Measurements from ENCODE around the gene PDHB. TPM values are rescaled to one million over a fixed set of nuclear protein-coding genes. Genes with fewer than 3 reads are reported as not detected.
"Not testable (repeated sequence)": the region's sequence is repeated elsewhere in the genome, so short reads cannot be mapped to it uniquely, and the experiment has no call there.

PDHB gene
- total RNA-seq, 1 donor from 2014 or later: 68.7 TPM

GRCh38 chr3:58441514-58442450 lies 8.2 kb upstream of the PDHB start:
- intact Hi-C loops (cut with micrococcal nuclease): no loop called here

DNA sequence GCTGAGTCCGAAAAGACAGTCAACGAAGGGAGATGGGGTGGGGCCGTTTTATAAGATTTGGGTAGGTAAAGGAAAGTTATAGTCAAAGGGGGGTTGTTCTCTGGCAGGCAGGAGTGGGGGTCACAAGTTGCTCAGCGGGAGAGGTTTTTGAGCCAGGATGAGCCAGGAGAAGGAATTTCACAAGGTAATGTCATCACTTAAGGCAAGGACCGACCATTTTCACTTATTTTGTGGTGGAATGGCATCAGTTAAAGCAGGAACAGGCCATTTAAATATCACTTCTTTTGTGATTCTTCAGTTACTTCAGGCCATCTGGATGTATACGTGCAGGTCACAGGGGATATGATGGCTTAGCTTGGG lies 7.3 kb upstream of the PDHB start:
- intact Hi-C loops (cut with micrococcal nuclease): not testable (repeated sequence)

DNA sequence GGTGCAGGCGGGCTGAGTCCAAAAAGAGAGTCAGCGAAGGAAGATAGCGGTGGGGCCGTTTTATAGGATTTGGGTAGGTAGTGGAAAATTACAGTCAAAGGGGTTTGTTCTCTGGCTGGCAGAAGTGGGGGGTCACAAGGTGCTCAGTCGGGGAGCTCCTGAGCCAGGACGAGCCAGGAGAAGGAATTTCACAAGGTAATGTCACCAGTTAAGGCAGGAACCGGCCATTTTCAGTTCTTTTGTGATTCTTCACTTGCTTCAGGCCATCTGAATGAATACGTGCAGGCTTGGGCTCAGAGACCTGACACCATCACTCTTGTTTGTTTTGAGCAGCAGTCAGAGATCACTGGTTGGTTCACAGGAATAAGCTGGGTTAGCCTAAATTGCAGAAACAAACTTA lies 3.6 kb upstream of the PDHB start:
- intact Hi-C loops (cut with micrococcal nuclease): not testable (repeated sequence)

DNA sequence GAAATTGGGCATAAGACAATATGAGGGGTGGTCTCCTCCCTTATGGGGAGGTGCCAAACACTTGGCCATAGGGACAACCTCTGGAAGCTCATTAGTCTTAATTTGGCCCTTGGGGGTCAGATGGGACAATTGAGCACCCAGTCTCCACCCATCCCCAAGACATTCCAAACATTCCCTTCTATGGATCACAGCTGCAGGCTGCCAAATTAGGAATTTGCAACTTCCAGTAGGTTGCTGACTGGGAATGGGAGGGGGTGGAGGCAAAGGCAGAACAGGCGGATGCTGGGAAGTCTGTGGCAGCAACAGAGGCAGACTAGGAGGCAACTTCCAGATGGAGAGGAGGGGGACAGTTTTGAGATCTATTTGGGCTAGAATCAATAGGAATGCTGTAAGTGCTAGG lies 1.4 kb upstream of the PDHB start:
- intact Hi-C loops (cut with micrococcal nuclease): loop anchor here (5.0 kb wide), 2 partner anchors 248 to 617 kb away; partner anchors contain the start of gene CFAP20DC

GRCh38 chr3:58434511-58434910 lies 879 bp upstream of the PDHB start:
- intact Hi-C loops (cut with micrococcal nuclease): loop anchor here (5.0 kb wide), 2 partner anchors 247 to 618 kb away; partner anchors contain the start of gene CFAP20DC

- intact Hi-C loops (cut with micrococcal nuclease): loop anchor here (5.0 kb wide), 2 partner anchors 247 to 618 kb away; partner anchors contain the start of gene CFAP20DC
Measured at GRCh38 chr3:58434168-58434504, 504 bp upstream of the PDHB start.

DNA sequence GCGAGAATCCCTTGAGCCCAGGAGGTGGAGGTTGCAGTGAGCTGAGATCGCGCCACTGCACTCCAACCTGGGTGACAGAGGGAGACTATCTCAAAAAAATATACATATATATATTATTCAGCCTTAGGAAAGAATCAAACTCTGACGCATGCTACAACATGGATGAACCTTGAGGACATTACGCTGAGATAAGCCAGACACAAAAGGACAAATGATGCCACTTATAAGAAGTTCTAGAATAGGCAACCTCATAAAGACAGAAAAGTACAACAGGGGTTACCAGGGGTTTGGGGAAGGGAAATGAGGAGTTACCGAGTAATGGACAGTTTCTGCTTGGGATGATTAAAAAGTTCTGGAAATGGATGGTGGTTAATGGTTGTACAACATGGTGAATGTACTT lies 727 bp downstream of the PDHB start:
- intact Hi-C loops (cut with micrococcal nuclease): loop anchor here (1.0 to 5.0 kb wide), 12 partner anchors 19 to 836 kb away; partner anchors contain the start of genes ABHD6, ARF4, CFAP20DC and HTD2

DNA sequence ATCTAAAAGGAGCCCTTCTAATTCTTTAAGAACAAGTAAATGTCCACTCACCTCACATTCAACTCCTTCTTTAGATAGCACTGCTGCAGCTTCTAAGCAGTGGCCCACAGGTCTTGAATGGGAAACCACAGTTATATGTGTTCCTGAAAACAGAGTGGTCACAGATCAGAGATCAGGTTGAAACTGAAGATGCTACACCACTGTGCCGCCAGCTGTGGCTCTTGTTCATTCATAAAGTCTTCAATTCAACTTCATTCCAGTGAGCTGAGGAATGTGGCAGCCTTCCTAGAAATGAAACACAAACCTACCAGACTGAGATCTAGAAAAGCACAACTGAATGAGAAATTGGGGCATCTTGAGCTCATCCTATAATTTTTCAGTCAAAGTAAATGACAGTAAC lies 4.0 kb downstream of the PDHB start:
- intact Hi-C loops (cut with micrococcal nuclease): loop anchor here (5.0 kb wide), 2 partner anchors 242 to 623 kb away; partner anchors contain the start of gene CFAP20DC

GRCh38 chr3:58427661-58428361 lies 5.8 kb downstream of the PDHB start:
- intact Hi-C loops (cut with micrococcal nuclease): no loop called here

- intact Hi-C loops (cut with micrococcal nuclease): no loop called here
Measured at GRCh38 chr3:58425782-58426181, 7.8 kb downstream of the PDHB start.

- intact Hi-C loops (cut with micrococcal nuclease): no loop called here
Measured at GRCh38 chr3:58424613-58425012, 9.0 kb downstream of the PDHB start.

DNA sequence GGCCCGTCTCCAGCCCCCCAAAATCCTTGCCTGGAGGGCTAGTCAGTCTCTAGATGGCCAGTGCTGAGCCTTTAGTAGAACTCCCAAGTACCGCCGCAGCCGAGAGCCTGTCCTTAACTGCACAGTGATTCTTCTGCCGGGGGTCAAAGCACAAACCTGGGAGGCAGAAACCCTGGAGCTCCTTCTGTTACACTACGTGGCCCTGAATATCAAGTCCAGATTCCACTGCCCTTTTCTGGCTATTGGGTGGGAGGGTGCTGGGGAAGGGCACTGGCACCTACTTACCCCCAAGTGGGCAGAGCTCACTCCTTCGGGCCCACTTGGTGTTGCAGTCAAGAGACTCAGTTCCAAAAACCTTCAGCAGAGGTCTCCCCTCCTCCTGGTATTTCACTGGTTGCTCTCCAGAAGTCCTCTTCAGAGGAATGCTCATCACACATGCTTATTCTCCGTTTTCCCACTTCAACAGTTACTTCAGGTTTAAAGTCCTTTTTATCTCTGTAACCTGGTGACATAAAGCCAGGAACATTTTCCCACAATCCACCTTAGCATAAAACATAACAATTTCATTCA lies 10.8 kb downstream of the PDHB start:
- intact Hi-C loops (cut with micrococcal nuclease): loop anchor here (2.0 kb wide), 1 partner anchor 110 kb away; no protein-coding TSS in a partner anchor

DNA sequence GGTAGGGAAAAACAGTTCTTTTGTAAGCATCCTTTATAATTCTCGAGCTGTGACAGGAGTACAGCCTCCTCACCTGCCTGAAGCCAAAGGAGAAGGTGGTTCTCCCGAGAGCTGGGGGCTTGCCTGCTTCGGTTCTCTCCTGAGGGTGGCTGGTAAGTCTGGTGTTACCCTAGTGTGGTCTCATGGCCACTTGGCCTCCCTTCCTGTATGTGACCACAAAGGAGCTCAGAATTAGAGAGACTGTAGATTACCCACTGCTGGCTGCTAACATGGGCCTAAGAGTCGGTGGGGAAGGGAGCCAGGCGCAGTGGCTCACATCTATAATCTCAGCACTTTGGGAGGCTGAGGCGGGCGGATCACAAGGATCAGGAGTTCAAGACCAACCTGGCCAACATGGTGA lies 12.6 kb downstream of the PDHB start:
- intact Hi-C loops (cut with micrococcal nuclease): no loop called here

DNA sequence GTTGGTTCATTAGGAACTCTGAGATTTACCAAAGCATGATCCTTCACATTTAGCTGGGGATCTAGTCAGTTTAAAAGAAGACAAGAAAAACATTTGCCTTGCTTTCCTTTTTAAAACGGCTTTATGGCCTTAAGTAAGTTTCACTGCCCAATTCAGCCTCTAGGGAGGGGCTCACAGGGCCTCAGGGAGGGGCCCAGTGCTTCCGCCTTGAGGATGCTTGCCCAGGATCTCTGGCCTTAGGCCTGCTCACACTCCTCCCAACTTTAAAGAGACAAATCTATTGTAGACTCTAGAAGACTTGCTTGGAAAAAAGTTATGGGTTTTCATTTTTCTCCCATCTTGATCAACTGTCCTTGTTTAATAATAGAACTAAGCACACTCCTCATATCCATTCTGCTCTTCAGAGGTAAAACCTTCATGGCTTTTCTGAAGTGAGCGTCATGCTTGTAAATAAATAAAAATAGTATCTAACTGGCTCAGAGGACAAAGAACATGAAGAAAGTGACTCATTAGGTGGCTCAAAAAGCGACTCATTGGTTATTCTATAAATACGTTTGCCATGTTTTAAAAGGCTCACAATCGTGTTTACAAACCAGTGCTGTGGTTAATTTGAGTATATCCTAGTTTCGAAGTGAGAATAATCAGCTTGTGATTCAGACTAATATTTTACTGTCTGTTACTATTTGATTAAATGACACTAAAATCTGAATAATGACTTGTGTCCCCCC lies 13.7 kb downstream of the PDHB start:
- intact Hi-C loops (cut with micrococcal nuclease): no loop called here

DNA sequence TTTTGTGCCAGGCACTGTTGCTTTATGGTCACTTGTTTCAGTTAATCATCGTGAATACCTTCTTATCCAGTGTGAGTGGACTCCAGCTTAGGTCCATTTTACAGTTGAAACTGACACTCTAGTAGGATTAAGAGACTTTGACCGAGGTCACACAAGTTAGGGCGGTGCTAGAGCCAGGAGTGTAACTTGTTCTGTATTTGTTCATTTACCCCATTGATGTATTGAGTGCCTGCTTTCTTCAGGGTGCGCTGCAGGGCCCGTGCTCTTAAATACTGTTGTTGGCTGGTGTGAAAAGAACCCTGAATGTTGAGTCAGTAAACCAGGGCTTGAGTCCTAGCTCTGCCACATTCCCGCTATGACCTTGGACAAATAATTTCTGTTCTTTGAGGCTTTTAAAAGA lies 15.4 kb downstream of the PDHB start:
- intact Hi-C loops (cut with micrococcal nuclease): no loop called here

GRCh38 chr3:58417075-58417474 lies 16.6 kb downstream of the PDHB start:
- intact Hi-C loops (cut with micrococcal nuclease): no loop called here

- intact Hi-C loops (cut with micrococcal nuclease): no loop called here
Measured at GRCh38 chr3:58416191-58416590, 17.4 kb downstream of the PDHB start.

- intact Hi-C loops (cut with micrococcal nuclease): loop anchor here (1.0 kb wide), 8 partner anchors 19 to 227 kb away; partner anchors contain the start of genes ABHD6 and PDHB
Measured at GRCh38 chr3:58414538-58415197, 19.0 kb downstream of the PDHB start.

- intact Hi-C loops (cut with micrococcal nuclease): no loop called here
Measured at GRCh38 chr3:58411851-58412830, 21.5 kb downstream of the PDHB start.
